Omental fat pad (tissue), 4 donors: ENCODE data around the gene CELF3. TPM values are rescaled to one million over a fixed set of nuclear protein-coding genes. Genes with fewer than 3 reads are reported as not detected.

Experiments used
- ATAC-seq: fragments of 150-250 bp; one replicate; pipeline ENCODE4 v1.9.1; 2016; ENCODE audit warnings: mild to moderate bottlenecking, moderate library complexity; ENCODE audit not compliant: low FRiP score
- DNase-seq: peaks from one replicate; pipeline ENCODE4 v3.0.0-alpha.2; 2019; ENCODE audit warnings: low spot score
- total RNA-seq, 4 donors: library from RNA; depleted of rRNA; stranded (reverse); fragments of >200 nt; gene quantifications; one replicate each; pipeline ENCODE4 v1.1.0, GENCODE V29; 2016
- TF ChIP-seq, protein P1 (sequence below), 3 donors: fragments of 450-650 bp; IDR thresholded peaks; one replicate each; pipeline ENCODE4 v1.5.1; 2016 to 2017; ENCODE audit warnings: antibody characterized with exemption in 3 of 3, mild to moderate bottlenecking in 3 of 3, moderate library complexity in 2 of 3

Gene CELF3
- total RNA-seq, 4 donors from 2014 or later: not detected

DNA sequence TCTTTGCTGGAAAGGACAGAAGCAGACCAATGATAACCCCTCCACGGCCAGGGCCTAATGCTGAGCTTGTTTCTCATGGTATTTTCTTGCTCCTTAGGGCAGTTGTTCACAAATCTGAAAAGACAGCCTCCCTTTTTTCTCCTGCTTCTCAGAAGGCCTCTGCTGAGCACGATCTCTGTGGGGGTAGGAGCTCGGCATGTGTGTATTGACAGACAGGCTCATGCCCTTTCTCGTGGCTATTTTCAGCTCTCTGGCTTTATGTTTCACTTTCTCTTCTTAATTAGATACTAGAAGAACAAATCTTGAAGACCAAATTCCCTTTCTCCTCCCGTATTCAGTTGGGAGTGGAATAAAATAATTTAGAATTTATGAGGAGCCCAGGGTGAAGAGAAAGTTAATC, 4.0 kb upstream of the CELF3 start:
- TF ChIP-seq, protein P1, sequence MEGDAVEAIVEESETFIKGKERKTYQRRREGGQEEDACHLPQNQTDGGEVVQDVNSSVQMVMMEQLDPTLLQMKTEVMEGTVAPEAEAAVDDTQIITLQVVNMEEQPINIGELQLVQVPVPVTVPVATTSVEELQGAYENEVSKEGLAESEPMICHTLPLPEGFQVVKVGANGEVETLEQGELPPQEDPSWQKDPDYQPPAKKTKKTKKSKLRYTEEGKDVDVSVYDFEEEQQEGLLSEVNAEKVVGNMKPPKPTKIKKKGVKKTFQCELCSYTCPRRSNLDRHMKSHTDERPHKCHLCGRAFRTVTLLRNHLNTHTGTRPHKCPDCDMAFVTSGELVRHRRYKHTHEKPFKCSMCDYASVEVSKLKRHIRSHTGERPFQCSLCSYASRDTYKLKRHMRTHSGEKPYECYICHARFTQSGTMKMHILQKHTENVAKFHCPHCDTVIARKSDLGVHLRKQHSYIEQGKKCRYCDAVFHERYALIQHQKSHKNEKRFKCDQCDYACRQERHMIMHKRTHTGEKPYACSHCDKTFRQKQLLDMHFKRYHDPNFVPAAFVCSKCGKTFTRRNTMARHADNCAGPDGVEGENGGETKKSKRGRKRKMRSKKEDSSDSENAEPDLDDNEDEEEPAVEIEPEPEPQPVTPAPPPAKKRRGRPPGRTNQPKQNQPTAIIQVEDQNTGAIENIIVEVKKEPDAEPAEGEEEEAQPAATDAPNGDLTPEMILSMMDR (IDR thresholded peaks at IDR 0.05): no peak
- no peak for DNase-seq
- peak; percentile 58 for ATAC-seq

- TF ChIP-seq, protein P1 (IDR thresholded peaks at IDR 0.05): no peak
- DNase-seq: no peak
- no peak for ATAC-seq
Observed at GRCh38 chr1:151720125-151720524, 3.5 kb upstream of the CELF3 start.

- ATAC-seq (no peak), DNase-seq (no peak)
- TF ChIP-seq, protein P1 (IDR thresholded peaks at IDR 0.05): no peak
Observed at GRCh38 chr1:151718666-151719065, 2.1 kb upstream of the CELF3 start.

DNA sequence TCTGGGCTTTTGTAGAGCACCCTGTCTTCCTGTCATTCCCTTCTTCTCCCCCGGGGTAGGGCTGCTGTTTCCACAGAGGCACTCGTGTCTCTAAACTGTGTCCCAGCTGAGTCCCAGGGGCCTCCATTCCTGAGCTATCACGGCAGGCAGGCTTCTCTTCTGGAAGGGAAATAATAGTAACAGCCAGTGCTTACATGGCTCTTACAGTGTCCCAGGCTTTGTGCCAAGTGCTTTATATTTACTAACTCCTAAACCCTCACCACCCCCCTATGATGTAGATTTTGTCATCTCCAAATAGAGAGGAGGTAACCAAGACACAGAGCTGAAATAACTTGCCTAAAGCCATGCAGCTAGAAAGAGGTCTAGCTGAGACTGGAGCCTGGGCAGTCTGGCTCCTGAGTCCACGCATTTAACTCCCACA, 1.4 kb upstream of the CELF3 start:
- ATAC-seq (no peak), DNase-seq (no peak)
- TF ChIP-seq, protein P1 (IDR thresholded peaks at IDR 0.05): no peak

- TF ChIP-seq, protein P1 (IDR thresholded peaks at IDR 0.05): no peak
- no peak for DNase-seq
- ATAC-seq: no peak
Observed at GRCh38 chr1:151716405-151716762, 219 bp downstream of the CELF3 start.

GRCh38 chr1:151715726-151716404, 738 bp downstream of the CELF3 start:
- DNase-seq: no peak
- TF ChIP-seq, protein P1 (IDR thresholded peaks at IDR 0.05): no peak
- ATAC-seq: no peak
